GM12878 (cell line): Measurements from ENCODE around the gene TRIM62.

ENCODE experiments used
- BHLHE40 ChIP-seq, 2 experiments: fragments of 450-650 bp in 1 of 2; IDR thresholded peaks; 2 replicates each; pipeline ENCODE4 v1.6.1; 2011 to 2017; ENCODE audit warnings: low read depth in 2 of 2, borderline replicate concordance in 1 of 2, improper control_type of control experiment in 1 of 2, low read length in 1 of 2, mild to moderate bottlenecking in 1 of 2
- EP300 ChIP-seq, 2 experiments: fragments of 150-350 bp in 1 of 2; IDR thresholded peaks; 2 replicates each; pipeline ENCODE4 v1.6.1; 2011 to 2012; ENCODE audit warnings: low read depth in 2 of 2, low read length in 2 of 2, borderline replicate concordance in 1 of 2, improper control_type of control experiment in 1 of 2, inconsistent platforms in 1 of 2; ENCODE audit not compliant: control insufficient read depth in 1 of 2
- NR2F1 ChIP-seq: fragments of 450-650 bp; conservative IDR thresholded peaks from 2 replicates; pipeline ENCODE4 v1.6.1; 2017; ENCODE audit warnings: mild to moderate bottlenecking
- POLR2AphosphoS5 ChIP-seq: IDR thresholded peaks from 2 replicates; pipeline ENCODE4 v1.6.1; 2011; ENCODE audit warnings: mild to moderate bottlenecking, low read length, inconsistent platforms
- TAF1 ChIP-seq: IDR thresholded peaks from 2 replicates; pipeline ENCODE4 v1.6.1; 2011; ENCODE audit warnings: mild to moderate bottlenecking, low read depth, low read length, borderline replicate concordance
- TF ChIP-seq, protein P1 (sequence below): IDR thresholded peaks from 2 replicates; pipeline ENCODE4 v1.6.1; 2012; ENCODE audit warnings: low read depth, low read length, improper control_type of control experiment
- TF ChIP-seq, protein P2 (sequence below), 3 experiments: IDR thresholded peaks in 2 of 3; conservative IDR thresholded peaks in 1 of 3; 2 replicates each; pipeline ENCODE4 v1.5.1; 2011; ENCODE audit warnings: low read depth in 3 of 3, low read length in 3 of 3, mild to moderate bottlenecking in 3 of 3, control low read depth in 2 of 3, moderate library complexity in 2 of 3, inconsistent platforms in 1 of 3, mixed read lengths in 1 of 3; ENCODE audit not compliant: control insufficient read depth in 2 of 3, insufficient read depth in 1 of 3; ENCODE audit errors: extremely low read depth in 1 of 3
- TF ChIP-seq, protein P3 (sequence below): IDR thresholded peaks from 2 replicates; pipeline ENCODE4 v1.6.1; 2011; ENCODE audit warnings: borderline replicate concordance, low read depth, mild to moderate bottlenecking, moderate library complexity, mixed read lengths, low read length; ENCODE audit not compliant: insufficient read depth; ENCODE audit errors: extremely low read length
- TF ChIP-seq, protein P4 (sequence below): fragments of 450-650 bp; IDR thresholded peaks from 2 replicates; pipeline ENCODE4 v1.6.1; 2017; ENCODE audit warnings: mild to moderate bottlenecking

DNA sequence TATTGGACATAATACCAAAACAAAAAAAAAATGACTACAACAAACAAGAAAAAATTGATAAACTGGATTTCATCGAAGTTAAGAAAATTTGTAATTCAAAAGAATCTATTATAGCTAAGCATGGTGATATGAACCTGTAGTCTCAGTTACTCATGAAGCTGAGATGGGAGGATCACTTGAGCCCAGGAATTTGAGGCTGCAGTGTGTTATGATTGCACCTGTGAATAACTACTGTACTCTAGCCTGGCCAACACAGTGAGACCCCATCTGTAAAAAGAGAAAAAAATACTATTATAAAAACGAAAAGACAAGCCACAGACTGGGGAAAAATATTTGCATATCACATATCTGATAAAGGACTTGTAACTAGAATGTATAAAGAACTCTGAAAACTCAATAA lies 24.5 kb upstream of the TRIM62 start:
- TF ChIP-seq TAF1 (no peak), NR2F1 (no peak), BHLHE40 (IDR thresholded peaks at IDR 0.05; ENCODE audit: borderline replicate concordance in 1 of 2, low read depth in 2 of 2, low read length in 1 of 2) (no peak), EP300 (IDR thresholded peaks at IDR 0.05; ENCODE audit: borderline replicate concordance in 1 of 2, control insufficient read depth in 1 of 2, low read depth in 2 of 2, low read length in 2 of 2) (no peak), POLR2AphosphoS5 (no peak)
- TF ChIP-seq, protein P1, sequence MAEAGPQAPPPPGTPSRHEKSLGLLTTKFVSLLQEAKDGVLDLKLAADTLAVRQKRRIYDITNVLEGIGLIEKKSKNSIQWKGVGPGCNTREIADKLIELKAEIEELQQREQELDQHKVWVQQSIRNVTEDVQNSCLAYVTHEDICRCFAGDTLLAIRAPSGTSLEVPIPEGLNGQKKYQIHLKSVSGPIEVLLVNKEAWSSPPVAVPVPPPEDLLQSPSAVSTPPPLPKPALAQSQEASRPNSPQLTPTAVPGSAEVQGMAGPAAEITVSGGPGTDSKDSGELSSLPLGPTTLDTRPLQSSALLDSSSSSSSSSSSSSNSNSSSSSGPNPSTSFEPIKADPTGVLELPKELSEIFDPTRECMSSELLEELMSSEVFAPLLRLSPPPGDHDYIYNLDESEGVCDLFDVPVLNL, result no peak
- TF ChIP-seq, protein P2, sequence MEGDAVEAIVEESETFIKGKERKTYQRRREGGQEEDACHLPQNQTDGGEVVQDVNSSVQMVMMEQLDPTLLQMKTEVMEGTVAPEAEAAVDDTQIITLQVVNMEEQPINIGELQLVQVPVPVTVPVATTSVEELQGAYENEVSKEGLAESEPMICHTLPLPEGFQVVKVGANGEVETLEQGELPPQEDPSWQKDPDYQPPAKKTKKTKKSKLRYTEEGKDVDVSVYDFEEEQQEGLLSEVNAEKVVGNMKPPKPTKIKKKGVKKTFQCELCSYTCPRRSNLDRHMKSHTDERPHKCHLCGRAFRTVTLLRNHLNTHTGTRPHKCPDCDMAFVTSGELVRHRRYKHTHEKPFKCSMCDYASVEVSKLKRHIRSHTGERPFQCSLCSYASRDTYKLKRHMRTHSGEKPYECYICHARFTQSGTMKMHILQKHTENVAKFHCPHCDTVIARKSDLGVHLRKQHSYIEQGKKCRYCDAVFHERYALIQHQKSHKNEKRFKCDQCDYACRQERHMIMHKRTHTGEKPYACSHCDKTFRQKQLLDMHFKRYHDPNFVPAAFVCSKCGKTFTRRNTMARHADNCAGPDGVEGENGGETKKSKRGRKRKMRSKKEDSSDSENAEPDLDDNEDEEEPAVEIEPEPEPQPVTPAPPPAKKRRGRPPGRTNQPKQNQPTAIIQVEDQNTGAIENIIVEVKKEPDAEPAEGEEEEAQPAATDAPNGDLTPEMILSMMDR (IDR thresholded peaks at IDR 0.05 in 2 of 3, conservative IDR thresholded peaks at IDR 0.05 in 1 of 3; ENCODE audit: control insufficient read depth in 2 of 3, extremely low read depth in 1 of 3, insufficient read depth in 1 of 3, low read depth in 3 of 3, low read length in 3 of 3), result no peak
- TF ChIP-seq, protein P3, sequence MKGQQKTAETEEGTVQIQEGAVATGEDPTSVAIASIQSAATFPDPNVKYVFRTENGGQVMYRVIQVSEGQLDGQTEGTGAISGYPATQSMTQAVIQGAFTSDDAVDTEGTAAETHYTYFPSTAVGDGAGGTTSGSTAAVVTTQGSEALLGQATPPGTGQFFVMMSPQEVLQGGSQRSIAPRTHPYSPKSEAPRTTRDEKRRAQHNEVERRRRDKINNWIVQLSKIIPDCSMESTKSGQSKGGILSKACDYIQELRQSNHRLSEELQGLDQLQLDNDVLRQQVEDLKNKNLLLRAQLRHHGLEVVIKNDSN, result no peak
- TF ChIP-seq, protein P4, sequence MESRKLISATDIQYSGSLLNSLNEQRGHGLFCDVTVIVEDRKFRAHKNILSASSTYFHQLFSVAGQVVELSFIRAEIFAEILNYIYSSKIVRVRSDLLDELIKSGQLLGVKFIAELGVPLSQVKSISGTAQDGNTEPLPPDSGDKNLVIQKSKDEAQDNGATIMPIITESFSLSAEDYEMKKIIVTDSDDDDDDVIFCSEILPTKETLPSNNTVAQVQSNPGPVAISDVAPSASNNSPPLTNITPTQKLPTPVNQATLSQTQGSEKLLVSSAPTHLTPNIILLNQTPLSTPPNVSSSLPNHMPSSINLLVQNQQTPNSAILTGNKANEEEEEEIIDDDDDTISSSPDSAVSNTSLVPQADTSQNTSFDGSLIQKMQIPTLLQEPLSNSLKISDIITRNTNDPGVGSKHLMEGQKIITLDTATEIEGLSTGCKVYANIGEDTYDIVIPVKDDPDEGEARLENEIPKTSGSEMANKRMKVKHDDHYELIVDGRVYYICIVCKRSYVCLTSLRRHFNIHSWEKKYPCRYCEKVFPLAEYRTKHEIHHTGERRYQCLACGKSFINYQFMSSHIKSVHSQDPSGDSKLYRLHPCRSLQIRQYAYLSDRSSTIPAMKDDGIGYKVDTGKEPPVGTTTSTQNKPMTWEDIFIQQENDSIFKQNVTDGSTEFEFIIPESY, result no peak
